Upper lobe of left lung (tissue), 4 donors: Measurements from ENCODE around the gene PTPRK.

Source experiments
- CTCF ChIP-seq, 6 experiments: fragments of 450-650 bp in 4 of 6; fragments of 200-600 bp in 2 of 6; sonication (generic) in 2 of 6; IDR thresholded peaks; one replicate each; pipeline ENCODE4 v1.5.1; 2016 to 2019; ENCODE audit warnings: antibody characterized with exemption in 6 of 6
- POLR2A ChIP-seq, 4 donors: fragments of 450-650 bp; IDR thresholded peaks; one replicate each; pipeline ENCODE4 v1.5.1; 2016 to 2017; ENCODE audit warnings: antibody characterized with exemption in 4 of 4, mild to moderate bottlenecking in 2 of 4
- POLR2AphosphoS5 ChIP-seq, 2 donors: sonication (generic); formaldehyde crosslinking; IDR thresholded peaks; one replicate each; pipeline ENCODE4 v1.5.1; 2017; ENCODE audit warnings: antibody characterized with exemption in 2 of 2

GRCh38 chr6:128499079-128499731 is 21.2 kb downstream of the PTPRK start:
- TF ChIP-seq POLR2A (IDR thresholded peaks at IDR 0.05) (no peak), CTCF (IDR thresholded peaks at IDR 0.05) (no peak), POLR2AphosphoS5 (IDR thresholded peaks at IDR 0.05) (no peak)
